ENCODE results near the gene TCEAL3.
A peak's percentile ranks its signal among the peaks of the same experiment; 100 is the strongest.
"Not testable (repeated sequence)": the region's sequence is repeated elsewhere in the genome, so short reads cannot be mapped to it uniquely, and the experiment has no call there.

TCEAL3 gene

DNA sequence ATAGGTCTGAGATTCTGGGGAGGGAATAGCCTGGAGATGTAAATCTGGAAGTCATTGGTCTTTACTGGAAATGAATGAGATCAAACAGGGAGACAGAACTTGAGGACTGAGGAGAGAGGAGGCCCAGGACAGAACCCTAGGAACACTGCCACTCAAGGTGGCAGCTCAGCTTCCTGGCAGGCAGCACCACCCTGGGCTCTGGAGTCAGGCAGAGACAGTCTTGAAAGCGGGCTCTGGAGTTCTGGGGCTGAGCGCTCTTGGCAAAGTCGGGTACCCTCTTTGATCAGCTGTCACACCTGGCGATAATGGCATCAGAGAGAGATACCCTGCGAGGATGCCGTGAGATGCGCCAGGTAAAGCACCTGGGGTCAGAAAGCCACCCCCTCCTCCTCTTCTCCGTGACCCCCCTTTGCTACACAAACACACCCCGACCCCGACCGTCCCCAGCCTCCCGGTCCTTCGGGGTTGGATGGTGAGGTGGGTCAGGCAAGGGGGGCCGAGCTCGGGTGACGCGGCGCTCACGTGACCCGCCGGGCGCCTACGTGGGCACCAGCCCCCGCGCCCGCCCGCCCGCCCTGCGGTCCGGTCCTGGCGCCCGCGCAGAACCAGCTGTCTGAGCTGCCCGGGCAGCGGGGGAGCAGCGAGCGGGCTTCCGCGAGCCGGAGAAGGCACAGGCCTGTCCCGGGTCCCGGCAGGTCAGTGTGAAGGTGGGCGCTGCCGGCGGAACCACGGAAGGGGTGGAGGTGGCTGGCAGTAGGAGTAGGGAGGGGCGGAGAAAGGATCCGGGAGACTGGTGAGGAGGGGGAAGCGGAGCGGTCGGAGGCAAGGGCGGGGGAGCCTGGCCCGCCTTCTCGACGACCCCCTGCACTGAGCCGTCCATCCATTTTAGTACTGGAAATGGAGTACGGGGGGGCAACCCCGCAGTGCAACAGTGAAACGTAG, at the start of gene TCEAL3:
TSS of gene TCEAL3 (plus strand) at position 600 of the 942 bp plus-strand sequence. CDS start 1,102 bp downstream, outside the sequence.
- no peak for DNase-seq (ENCODE audit: low spot score)

- DNase-seq (ENCODE audit: low spot score): no peak
Observed at GRCh38 chrX:103560256-103560655, 47.5 kb upstream of the TCEAL3 start.

GRCh38 chrX:103562801-103563200, 45.0 kb upstream of the TCEAL3 start:
- no peak for DNase-seq (ENCODE audit: low spot score)

DNA sequence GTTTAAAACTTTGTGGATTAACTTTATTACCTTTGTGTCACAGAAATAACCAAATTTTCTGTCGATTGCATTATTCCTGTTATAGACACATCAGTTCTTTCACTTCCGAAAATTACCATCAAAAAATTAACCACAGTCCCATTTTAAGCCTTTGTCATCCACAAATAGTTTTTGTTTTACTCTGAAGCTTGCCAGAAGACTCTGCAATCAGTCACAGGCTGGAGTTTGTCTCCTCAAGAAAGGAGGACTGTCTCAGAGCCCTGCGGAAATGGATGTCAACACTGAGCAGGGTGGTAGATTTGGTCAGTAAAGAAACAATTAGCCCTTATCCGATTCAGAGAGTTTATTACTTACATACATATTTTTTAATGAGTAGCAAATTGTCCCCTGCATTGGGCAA, 42.6 kb upstream of the TCEAL3 start:
- no peak for DNase-seq (ENCODE audit: low spot score)

DNA sequence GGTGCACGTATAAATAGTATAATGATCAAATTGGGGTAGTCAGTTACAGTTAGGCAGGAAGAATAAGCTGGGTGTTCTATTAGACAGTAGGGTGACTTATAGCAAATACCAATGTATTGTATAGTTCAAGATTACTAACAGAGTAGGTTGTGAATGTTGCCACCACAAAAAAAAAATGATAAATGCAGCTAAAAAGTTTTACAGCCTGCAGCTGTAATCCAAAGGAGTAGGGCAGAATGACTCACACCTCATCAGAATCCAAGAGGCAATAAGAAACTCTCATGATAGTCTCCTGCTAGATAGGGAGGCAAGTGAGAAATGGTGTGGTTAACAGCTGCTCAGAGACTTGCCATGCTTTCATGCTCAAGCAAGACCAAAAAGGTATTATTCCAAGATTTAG, 42.0 kb upstream of the TCEAL3 start:
- no peak for DNase-seq (ENCODE audit: low spot score)

GRCh38 chrX:103571121-103571520, 36.6 kb upstream of the TCEAL3 start:
- DNase-seq (ENCODE audit: low spot score): no peak

GRCh38 chrX:103571726-103572125, 36.0 kb upstream of the TCEAL3 start:
- no peak for DNase-seq (ENCODE audit: low spot score)

DNA sequence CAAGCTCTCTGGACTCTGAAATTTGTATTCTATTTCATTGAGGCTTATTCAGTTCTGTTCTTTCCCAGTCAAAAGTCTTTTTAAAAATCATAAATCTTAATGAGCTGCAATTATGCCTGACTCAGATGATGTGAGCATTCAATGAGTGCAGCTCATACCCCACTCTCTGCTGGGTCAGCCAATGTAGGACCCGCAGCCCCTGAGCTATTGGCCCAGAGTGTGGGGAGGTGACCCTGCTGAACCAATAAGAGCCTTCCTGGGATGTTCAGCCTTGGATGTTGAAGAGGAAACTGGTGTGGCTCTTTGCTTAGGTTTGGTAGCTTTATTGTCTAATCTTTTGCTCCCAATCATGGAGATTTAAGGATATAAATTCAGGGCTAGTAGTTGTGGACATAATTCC, 34.6 kb upstream of the TCEAL3 start:
- no peak for DNase-seq (ENCODE audit: low spot score)

DNA sequence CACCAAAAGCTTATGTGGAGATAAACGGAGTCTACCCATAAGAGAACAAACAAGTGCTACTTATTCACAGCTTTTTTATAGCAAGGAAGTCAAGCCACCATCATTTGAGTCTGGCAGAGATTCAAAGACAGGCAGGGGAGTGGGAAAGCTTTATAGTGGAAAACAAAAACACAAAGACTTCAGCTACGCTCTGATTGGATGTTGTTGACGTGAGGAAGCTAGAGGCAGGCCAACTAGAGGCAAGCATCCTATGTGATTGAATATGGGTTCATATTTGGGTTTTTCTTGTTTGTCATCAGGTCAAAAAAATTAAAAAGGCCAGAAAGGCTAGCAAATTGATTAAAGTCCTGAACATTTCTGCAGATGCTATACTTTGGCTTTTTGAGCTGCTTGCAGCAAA, 23.2 kb upstream of the TCEAL3 start:
- no peak for DNase-seq (ENCODE audit: low spot score)

DNA sequence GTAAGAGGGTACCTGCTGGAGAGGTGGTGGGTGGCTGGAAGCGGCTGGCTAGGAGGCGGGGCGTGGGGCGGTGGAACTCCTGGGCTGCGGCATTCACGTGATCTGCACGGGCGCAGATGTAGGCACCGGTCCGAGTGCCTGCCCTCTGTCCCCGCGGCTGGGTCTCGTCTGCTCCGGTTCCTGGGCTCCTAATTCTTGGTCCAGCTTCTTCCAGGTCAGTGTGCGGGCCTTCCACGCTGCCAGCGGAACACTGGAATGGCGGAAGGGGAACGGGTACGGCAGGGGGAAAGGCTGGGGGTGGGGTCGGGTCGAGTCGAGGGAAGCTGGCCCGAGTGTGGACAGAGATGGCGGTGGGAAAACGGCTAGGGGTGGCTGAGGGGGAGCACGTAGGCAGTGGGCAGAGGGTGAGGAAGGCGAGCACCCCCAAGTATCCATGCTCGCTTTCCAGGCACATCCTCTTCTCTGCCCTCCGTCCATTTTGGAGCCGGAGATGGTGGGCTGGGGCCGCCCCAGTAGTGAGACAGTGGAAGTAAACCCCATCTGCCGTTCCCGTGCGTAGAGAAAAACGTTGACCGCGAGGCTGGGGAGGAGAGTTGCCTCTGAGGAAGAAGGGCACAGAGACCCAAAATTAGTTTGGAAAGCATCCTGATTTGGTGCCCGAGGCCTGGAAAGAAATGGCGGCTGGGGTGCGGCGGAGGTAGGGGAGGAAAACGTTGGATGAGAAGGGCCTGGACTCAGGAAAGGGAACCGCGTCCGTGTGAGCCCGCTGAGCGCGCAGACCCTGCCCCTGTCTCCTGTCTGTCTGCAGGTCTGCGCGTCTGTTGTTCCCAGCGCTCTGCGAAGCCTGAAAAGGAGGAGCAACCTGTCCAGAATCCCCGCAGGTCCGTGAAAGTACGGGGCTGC, 22.1 kb upstream of the TCEAL3 start, which contains the start of gene TCEAL4:
TSS of gene TCEAL4 (plus strand) at position 105 of the 903 bp plus-strand sequence. CDS start 1,161 bp downstream, outside the sequence.
- DNase-seq (ENCODE audit: low spot score): peak; percentile 29

GRCh38 chrX:103586314-103586646, 21.5 kb upstream of the TCEAL3 start:
- no peak for DNase-seq (ENCODE audit: low spot score)

DNA sequence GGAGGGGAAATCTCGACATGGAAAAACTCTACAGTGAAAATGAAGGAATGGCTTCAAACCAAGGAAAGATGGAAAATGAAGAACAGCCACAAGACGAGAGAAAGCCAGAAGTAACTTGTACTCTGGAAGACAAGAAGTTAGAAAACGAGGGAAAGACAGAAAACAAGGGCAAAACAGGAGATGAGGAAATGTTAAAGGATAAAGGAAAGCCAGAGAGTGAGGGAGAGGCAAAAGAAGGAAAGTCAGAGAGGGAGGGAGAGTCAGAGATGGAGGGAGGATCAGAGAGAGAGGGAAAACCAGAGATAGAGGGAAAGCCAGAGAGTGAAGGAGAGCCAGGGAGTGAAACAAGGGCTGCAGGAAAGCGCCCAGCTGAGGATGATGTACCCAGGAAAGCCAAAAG, 21.1 kb upstream of the TCEAL3 start:
- DNase-seq (ENCODE audit: low spot score): no peak

DNA sequence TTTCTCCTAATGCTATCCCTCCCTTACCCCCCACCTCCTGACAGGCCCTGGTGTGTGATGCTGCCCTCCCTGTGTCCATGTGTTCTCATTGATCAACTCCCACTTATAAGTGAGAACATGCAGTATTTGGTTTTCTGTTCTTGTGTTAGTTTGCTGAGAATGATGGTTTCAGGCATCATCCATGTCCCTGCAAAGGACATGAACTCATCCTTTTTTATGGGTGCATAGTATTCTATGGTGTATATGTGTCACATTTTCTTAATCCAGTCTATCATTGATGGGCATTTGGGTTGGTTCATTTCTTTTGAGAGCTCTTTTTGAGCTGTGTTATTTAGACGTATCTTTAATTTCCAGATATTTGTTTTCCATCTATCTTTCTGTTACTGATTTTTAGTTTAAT, 15.5 kb upstream of the TCEAL3 start:
- not testable (repeated sequence) for DNase-seq (ENCODE audit: low spot score)

GRCh38 chrX:103595202-103595601, 12.6 kb upstream of the TCEAL3 start:
- DNase-seq (ENCODE audit: low spot score): not testable (repeated sequence)

DNA sequence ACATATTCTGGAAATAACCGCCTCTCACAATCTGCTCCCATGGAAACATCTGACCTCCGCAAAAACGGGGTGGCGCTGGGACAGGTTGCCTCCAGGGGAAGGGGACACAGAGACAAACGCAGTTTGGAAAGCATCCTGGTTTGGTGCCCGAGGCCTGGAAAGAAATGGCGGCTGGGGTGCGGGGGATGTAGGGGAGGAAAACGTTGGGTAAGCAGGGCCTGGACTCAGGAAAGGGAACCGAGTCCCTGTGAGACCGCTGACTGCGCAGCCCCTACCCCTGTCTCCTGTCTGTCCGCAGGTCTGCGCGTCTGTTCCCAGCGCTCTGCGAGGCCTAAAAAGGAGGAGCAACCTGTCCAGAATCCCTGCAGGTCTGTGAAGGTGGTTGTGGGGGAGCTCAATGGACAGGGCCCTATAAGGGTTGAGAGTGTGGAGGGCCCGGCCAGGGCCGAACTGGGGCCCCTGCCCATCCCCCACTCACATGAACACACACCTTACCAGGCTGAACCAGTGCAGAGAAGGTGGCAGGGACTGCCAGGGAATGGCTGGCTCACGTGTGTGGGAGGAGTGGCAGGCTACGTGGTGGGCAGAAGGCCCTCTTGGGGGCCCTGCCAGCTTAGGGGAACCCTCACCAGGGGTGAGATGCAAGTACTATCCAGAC, 672 bp downstream of the TCEAL3 start:
- DNase-seq (ENCODE audit: low spot score): no peak

DNA sequence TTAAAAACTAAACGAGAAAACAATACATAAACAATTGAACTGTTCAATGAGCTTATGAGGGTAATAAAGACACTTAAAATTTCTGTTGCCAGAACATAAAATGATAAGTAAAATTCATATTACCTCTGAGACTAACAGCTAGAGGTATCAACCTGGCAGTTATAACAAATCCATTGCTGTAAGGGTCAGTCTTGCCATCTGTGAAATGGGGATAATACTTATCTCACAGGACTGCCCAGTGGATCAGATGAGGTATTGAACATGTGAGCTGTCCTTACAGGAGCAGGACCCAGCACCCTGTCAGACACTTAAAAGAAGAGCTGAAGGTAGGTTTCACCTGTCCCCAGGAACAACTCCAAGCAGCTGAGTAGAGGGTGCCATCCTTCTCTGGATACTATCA, 2.5 kb downstream of the TCEAL3 start:
- DNase-seq (ENCODE audit: low spot score): no peak

- DNase-seq (ENCODE audit: low spot score): no peak
Observed at GRCh38 chrX:103613362-103613890, 5.7 kb downstream of the TCEAL3 start.

GRCh38 chrX:103614999-103615398, 7.2 kb downstream of the TCEAL3 start:
- no peak for DNase-seq (ENCODE audit: low spot score)

DNA sequence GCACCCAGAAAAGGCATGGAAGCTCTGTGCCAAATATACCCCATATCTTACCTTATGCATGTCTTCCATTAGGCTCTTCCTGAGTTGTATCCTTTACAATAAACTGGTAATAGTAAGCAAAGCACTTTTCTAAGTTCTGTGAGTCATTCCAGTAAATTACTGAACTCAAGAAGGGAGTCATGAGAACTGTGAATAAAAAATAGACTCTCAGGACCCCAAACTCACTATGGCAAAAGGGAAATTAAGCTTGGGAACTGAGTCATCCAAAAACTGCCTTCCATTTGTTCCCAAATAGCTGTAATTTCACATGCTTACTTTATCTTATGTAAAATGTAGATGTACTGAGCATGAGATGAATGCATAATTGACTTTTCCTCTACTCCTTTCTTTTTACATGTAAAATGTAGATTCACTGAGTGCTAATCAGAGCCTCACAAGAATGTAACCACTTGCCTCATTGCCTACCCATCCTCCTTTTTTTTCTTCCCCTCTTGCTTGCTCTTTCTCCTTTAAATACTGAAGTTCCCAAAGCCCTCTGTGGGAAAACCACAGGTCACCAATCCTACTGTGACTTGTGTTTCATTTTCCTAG, 8.1 kb downstream of the TCEAL3 start:
- no peak for DNase-seq (ENCODE audit: low spot score)

GRCh38 chrX:103616676-103617186, 9.0 kb downstream of the TCEAL3 start:
- no peak for DNase-seq (ENCODE audit: low spot score)

- no peak for DNase-seq (ENCODE audit: low spot score)
Observed at GRCh38 chrX:103624111-103624510, 16.3 kb downstream of the TCEAL3 start.
